ENCODE measurements around the gene RHCG.

DNA sequence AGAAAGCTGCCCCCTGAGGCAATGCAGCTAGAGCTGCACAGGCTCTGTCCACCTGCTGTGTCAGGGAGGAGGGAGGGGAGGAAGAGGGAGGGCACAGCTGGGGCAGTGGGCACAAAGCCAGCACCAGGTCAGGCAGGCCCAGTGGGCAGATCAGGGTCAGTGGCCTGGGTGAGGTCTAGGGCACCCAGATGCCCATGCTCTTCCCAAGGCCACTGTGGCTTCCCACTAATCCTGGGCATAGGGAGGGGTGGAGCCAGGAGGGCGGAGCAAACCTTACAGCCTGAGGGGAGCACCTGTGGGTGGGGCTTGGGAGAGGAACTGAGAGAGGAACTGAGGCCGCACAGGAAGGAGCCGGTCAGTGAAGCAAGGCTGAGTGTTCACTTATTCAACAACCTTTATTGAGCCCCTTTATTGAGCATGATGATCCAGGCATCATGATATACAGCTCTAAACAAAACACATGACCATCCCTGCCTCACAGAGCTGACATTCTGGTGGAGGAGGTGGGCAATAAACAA lies 55.0 kb downstream of the RHCG start:
- TF ChIP-seq POLR2A (IDR thresholded peaks at IDR 0.05; ENCODE audit: low read length) (no peak), GATA1 (IDR thresholded peaks at IDR 0.05; ENCODE audit: low read depth, low read length) (no peak)
